Activated CD8-positive, alpha-beta T cell treated with anti-CD3 and anti-CD28 coated beads, Interleukin-2, amount 10 ng/mL, durations not matched to agents 7 days and 5 days (primary cell): ENCODE measurements around the gene ZNF841. TPM values are rescaled to one million over a fixed set of nuclear protein-coding genes. Genes with fewer than 3 reads are reported as not detected.

Experiments
- ATAC-seq: fragments of 150-1000 bp; cut with Tn5 transposase; one replicate; pipeline ENCODE4 v1.10.0; 2021; ENCODE audit warnings: moderate library complexity
- CTCF ChIA-PET: fragments of 350-600 bp; sonication (Branson Sonifier 250); formaldehyde crosslinking; loops from one replicate; lab custom pipeline; 2021; ENCODE audit warnings: antibody characterized with exemption; lab: Charles Lee
- POLR2A ChIA-PET: fragments of 350-600 bp; sonication (Branson Sonifier 250); formaldehyde crosslinking; loops from one replicate; lab custom pipeline; 2021; ENCODE audit warnings: antibody characterized with exemption; lab: Charles Lee
- DNase-seq: peaks from one replicate; pipeline ENCODE4 v3.0.0-alpha.2; 2020
- H3K27ac Mint-ChIP-seq: one replicate; pipeline ENCODE4 v1.8.0; 2021; ENCODE audit warnings: mild to moderate bottlenecking, mixed read lengths
- H3K27me3 Mint-ChIP-seq: one replicate; pipeline ENCODE4 v1.8.0; 2021; ENCODE audit warnings: low read depth, mixed read lengths
- H3K36me3 Mint-ChIP-seq: one replicate; pipeline ENCODE4 v1.8.0; 2021; ENCODE audit warnings: low read depth, mixed read lengths
- H3K4me1 Mint-ChIP-seq: one replicate; pipeline ENCODE4 v1.8.0; 2021; ENCODE audit warnings: low read depth, mixed read lengths
- H3K4me3 Mint-ChIP-seq: one replicate; pipeline ENCODE4 v1.8.0; 2021; ENCODE audit warnings: mild to moderate bottlenecking, mixed read lengths
- H3K9me3 Mint-ChIP-seq: one replicate; pipeline ENCODE4 v1.8.0; 2022; ENCODE audit warnings: mixed read lengths; ENCODE audit not compliant: insufficient read depth
- total RNA-seq, 2 experiments: library from RNA; stranded (reverse); gene quantifications; one replicate each; pipeline ENCODE4 v1.2.3, GENCODE V29; 2021

ZNF841 gene
- total RNA-seq = 10 to 100 TPM; 26.2 to 28.0 TPM

DNA sequence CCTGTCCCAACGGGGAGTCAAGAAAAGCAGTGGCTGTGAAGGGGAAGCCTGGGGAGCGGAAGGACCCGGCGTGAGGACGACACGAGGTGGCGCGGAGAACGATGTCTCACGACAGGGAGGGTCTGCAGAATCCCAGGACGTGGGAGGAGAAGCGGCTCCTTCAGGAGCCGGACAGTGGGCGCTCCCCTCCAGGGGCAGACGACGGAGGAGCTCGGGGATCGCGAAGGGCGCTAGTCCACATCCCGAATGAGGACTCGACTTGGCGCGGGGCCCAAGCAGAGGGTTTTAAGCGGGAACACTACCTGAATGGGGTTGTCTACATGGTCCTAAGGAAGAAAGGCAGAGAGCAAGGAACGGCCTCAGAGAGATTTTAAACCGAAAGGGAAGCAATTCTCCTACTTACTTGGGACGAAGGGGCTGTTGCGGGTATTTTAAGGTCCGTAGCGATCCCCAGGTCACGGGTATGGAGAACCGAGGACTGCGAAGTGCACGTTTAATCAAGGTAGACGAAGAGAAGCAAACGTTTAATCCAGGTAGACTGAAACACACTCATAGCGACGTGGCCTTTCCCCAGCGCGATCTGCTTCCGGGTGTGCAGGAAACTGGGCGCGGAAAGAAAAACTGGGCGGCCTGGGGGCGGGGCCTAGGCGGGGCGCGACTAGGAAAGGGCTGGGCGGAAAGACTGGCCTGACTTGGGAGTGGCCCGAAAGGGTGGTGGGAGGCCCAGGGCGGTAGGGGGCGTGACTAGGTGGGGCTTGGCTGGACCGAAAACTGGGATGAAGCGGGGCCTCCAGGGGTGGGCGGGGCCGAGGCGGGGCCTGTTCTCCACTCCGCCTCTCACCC, at the start of gene ZNF841:
TSS of gene ZNF841 (minus strand) at position 594 of the 843 bp plus-strand sequence. CDS start 10,964 bp downstream, outside the sequence.
- ChIA-PET POLR2A (no interaction called here), CTCF (no interaction called here)
- Mint-ChIP-seq H3K27me3 (no peaks in the 10 kb centered on the region), H3K9me3 (peaks cover 65% of the 10 kb centered on the region), H3K27ac (peak within 1 kb of the TSS; percentile 96), H3K4me3 (peak within 1 kb of the TSS; percentile 96), H3K4me1 (peaks cover 31% of the 10 kb centered on the region), H3K36me3 (peaks cover 67% of the 10 kb centered on the region)
- ATAC-seq (peak; percentile 94), DNase-seq (peak; percentile 93)

DNA sequence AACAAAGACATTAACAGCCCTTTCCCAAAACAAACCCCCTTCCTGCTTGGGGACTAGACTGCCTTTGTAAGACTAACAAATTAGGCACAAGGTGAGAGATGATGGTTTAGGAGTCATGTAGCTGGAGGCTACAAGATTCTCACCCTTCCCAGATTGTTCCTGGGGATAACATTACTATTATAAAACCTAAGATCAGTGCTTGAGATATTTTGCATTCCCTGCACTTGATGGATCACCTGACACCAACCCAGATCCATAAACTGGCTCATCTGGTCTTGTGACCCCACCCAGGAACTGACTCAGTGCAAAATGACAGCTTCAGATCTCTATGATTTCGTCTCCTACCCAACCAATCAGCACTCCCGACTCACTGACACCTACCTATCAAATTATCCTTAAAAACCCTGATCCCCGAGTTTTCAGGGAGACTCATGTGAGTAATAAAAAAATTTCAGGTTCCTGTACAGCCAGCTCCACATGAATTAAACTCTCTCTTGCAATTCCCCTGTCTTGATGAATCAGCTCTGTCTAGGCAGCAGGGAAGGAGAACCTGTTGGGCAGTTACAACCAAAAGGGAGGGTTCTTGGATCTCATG, 46.5 kb upstream of the ZNF841 start:
- Mint-ChIP-seq H3K27ac (no peak overlapping the region), H3K9me3 (peaks cover 43% of the 10 kb centered on the region), H3K36me3 (peaks cover 42% of the 10 kb centered on the region), H3K4me1 (peaks cover 27% of the 10 kb centered on the region), H3K27me3 (no peaks in the 10 kb centered on the region), H3K4me3 (no peak overlapping the region)
- ATAC-seq (no peak), DNase-seq (no peak)
- ChIA-PET CTCF (no interaction called here), POLR2A (no interaction called here)

DNA sequence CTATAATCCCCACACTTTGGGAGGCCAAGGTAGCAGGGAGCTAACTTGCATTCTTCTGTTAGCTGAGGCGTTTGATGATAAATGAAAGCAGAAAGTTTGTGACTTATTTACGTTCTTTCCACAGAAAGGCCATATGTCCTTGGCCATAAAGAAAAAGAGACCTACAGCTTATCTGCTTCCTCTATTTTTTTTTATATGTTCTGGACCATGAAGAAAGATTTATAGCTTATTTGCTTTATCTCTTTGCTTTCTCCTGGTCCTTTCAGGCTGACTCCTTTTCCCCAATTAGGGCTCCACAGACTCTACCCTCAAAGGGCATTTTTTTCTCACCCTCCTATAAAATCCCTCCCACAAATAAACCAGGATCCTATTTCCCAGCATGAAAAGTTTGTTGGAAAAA, 45.6 kb upstream of the ZNF841 start:
- H3K27me3 Mint-ChIP-seq = no peaks in the 10 kb centered on the region
- ChIA-PET POLR2A (no interaction called here), CTCF (interaction anchor here (3.5 kb wide), 1 partner anchor 96 kb away, joined by 27 read pairs; no protein-coding TSS in a partner anchor)
- H3K9me3 Mint-ChIP-seq = peaks cover 40% of the 10 kb centered on the region
- no peak overlapping the region for H3K4me3 Mint-ChIP-seq
- peaks cover 44% of the 10 kb centered on the region for H3K36me3 Mint-ChIP-seq
- ATAC-seq = no peak
- H3K4me1 Mint-ChIP-seq = peaks cover 29% of the 10 kb centered on the region
- no peak overlapping the region for H3K27ac Mint-ChIP-seq
- DNase-seq = no peak

DNA sequence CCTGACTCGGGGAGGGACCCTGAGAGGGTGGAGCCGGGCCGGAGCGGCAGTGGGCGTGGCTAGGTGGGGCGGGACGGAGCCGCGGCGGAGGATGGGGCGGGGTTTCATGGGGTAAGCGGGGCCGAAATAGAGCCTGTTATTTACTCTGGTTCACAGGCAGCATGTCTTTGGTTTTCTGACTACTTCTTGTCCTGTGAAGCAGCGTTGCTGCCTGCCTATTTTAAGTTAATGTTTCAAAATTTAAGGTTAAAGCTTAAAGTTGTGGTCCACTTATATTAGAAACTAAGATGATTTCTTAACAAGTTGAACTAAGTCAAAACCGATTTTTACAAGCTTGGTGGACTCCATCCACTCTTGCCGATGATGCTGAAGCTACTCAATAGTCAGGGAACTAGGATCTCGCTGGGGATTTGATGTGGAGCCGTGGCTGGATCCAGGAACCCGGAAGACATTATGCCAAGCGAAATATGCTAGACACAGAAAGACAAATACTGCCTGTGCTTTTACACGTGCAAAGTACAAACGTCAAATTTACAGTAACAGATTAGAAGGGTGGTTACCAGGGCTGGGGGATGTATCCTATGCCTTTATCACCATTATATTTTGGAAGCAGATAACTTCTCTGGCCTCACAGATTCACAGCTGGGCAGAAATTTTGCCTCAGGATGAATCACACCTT, 44.6 kb upstream of the ZNF841 start:
- Mint-ChIP-seq H3K9me3 (peaks cover 35% of the 10 kb centered on the region), H3K27me3 (no peaks in the 10 kb centered on the region), H3K27ac (peak overlapping the region; percentile 93), H3K4me1 (peaks cover 29% of the 10 kb centered on the region), H3K4me3 (peak overlapping the region; percentile 92), H3K36me3 (peaks cover 48% of the 10 kb centered on the region)
- peak; percentile 98 for ATAC-seq
- CTCF ChIA-PET = interaction anchor here (1.0 to 3.5 kb wide), 3 partner anchors 9 to 97 kb away, joined by 3 to 27 read pairs (median 4); no protein-coding TSS in a partner anchor
- POLR2A ChIA-PET = interaction anchor here (2.3 kb wide), 1 partner anchor 49 kb away, joined by 7 read pairs; no protein-coding TSS in a partner anchor
- no peak for DNase-seq

DNA sequence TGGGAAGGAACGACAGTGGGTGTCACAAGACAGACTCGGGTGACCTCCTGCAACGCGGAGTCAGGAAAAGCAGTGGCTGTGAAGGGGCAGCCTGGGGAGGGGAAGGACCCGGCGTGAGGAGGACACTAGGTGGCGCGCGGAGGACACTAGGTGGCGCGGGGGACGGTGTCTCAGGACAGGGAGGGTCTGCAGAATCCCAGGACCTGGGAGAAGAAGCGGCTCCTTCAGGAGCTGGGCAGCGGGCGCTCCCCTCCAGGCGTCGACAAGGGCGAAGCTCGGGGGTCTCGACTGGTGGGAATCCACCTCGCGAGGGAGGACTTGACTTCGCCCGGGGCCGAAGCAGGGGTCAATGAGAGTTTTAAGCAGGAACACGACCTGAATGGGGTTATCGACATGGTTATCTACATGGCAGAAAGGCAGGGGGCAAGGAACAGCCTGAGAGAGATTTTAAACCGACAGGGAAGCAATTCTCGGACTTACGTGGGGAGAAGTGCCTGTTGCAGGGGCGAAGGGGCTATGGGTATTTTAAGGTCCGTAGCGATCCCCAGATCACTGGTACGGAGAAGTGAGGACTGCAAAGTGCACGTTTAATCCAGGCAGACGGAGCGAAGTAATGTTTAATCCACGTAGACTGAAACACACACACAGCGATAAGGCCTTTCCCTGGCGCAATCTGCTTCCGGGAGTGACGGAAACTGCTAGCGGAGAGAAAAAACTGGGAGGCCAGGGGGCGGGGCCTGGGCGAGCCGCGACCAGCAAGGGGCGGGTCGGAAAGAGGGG, 43.9 kb upstream of the ZNF841 start, which contains the start of gene ZNF616:
TSS of gene ZNF616 (minus strand) at position 687 of the 780 bp plus-strand sequence. CDS start 9,426 bp downstream, outside the sequence.
- Mint-ChIP-seq H3K27me3 (no peaks in the 10 kb centered on the region), H3K4me1 (peaks cover 29% of the 10 kb centered on the region), H3K4me3 (peak within 1 kb of the TSS; percentile 92), H3K27ac (peak within 1 kb of the TSS; percentile 93), H3K9me3 (peaks cover 28% of the 10 kb centered on the region), H3K36me3 (peaks cover 54% of the 10 kb centered on the region)
- POLR2A ChIA-PET = interaction anchor here (2.3 kb wide), 1 partner anchor 50 kb away, joined by 7 read pairs; no protein-coding TSS in a partner anchor
- CTCF ChIA-PET = interaction anchor here (0.6 to 3.5 kb wide), 6 partner anchors 35 to 98 kb away, joined by 3 to 27 read pairs (median 3); partner anchors contain the start of gene PPP2R1A
- DNase-seq (peak; percentile 98), ATAC-seq (peak; percentile 86)

DNA sequence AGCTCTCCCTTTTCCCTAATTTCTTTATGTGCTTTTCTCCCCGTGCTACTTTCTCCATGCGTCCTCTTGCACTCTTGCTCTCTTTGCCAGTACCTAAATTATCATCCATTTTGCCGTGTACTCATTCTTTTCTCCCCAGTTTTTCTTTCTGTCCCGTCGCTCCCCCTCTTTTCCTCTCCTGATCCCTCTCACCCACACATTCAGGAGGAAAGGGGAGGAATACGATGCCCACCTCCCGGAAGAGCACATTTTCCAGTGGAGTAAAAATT, 43.4 kb upstream of the ZNF841 start:
- Mint-ChIP-seq H3K36me3 (peaks cover 59% of the 10 kb centered on the region), H3K27ac (peak overlapping the region; percentile 93), H3K27me3 (no peaks in the 10 kb centered on the region), H3K4me3 (peak overlapping the region; percentile 92), H3K4me1 (peaks cover 29% of the 10 kb centered on the region), H3K9me3 (peaks cover 28% of the 10 kb centered on the region)
- ATAC-seq = no peak
- CTCF ChIA-PET = interaction anchor here (1.2 to 3.5 kb wide), 5 partner anchors 10 to 98 kb away, joined by 3 to 27 read pairs (median 4); no protein-coding TSS in a partner anchor
- DNase-seq = no peak
- POLR2A ChIA-PET = interaction anchor here (2.3 kb wide), 1 partner anchor 50 kb away, joined by 7 read pairs; no protein-coding TSS in a partner anchor

DNA sequence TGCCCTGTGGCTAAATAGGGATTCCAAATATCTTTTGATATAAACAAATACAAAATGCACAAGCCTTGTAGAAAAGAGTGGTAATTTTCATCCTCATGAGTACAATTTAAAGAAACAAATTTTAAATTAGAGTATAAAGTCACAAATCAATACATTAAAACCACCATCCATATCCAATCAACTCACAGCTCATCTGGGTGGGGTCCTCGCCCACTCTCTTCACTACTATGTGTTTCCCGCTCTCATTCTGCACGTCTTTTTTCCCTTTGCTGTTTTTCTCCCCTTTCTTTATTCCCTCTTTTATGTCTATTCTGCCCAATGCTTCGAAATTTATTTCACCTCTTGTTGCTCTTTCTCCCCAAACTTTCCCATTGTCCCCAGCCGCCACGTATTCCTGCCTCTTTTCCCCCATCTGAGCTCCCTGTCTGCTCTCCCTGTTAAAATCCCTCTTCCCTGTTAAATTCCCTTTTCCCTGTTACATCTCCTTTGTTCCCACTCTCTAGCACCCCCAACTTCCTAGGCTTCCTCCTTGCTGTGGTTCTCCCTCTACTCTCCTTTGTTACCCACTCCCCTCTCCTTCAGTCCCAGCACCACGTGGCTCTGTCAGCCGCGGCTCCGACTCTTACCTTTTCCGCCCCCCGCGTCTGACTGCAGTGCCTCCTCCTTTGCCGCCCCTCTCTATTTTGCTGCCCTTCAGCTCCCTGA, 42.9 kb upstream of the ZNF841 start:
- DNase-seq = peak; percentile 33

DNA sequence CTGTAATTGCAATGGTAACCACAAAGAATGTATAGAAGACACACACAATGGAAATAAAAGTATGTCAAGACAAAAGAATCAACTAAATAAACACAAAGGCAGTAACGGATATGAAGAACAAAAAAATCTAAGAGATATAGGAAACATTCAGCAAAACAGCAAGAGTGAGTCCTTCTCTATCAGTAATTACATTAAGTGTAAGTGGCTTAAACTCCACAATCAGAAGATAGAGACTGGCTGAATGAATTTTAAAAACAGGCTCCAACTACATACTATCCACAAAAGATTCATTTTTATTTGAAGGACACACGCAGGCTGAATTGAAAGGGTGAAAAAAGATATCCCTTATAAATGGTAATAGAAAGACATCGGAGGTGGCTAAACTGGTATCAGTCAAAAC, 24.7 kb upstream of the ZNF841 start:
- H3K9me3 Mint-ChIP-seq = peaks cover 69% of the 10 kb centered on the region
- ATAC-seq = no peak
- peaks cover 91% of the 10 kb centered on the region for H3K36me3 Mint-ChIP-seq
- no peak overlapping the region for H3K4me3 Mint-ChIP-seq
- DNase-seq = no peak
- no peaks in the 10 kb centered on the region for H3K27me3 Mint-ChIP-seq
- CTCF ChIA-PET = no interaction called here
- POLR2A ChIA-PET = no interaction called here
- H3K4me1 Mint-ChIP-seq = no peaks in the 10 kb centered on the region
- no peak overlapping the region for H3K27ac Mint-ChIP-seq

More for the DNA sequence above, 42.9 kb upstream of the ZNF841 start:
- Mint-ChIP-seq H3K9me3 (peaks cover 28% of the 10 kb centered on the region), H3K27me3 (no peaks in the 10 kb centered on the region), H3K27ac (peak overlapping the region; percentile 93), H3K36me3 (peaks cover 63% of the 10 kb centered on the region), H3K4me3 (peak overlapping the region; percentile 92), H3K4me1 (peaks cover 29% of the 10 kb centered on the region)
- POLR2A ChIA-PET = interaction anchor here (2.3 kb wide), 1 partner anchor 51 kb away, joined by 7 read pairs; no protein-coding TSS in a partner anchor
- CTCF ChIA-PET = interaction anchor here (1.0 to 3.5 kb wide), 6 partner anchors 9 to 99 kb away, joined by 3 to 27 read pairs (median 4); no protein-coding TSS in a partner anchor
- no peak for ATAC-seq

DNA sequence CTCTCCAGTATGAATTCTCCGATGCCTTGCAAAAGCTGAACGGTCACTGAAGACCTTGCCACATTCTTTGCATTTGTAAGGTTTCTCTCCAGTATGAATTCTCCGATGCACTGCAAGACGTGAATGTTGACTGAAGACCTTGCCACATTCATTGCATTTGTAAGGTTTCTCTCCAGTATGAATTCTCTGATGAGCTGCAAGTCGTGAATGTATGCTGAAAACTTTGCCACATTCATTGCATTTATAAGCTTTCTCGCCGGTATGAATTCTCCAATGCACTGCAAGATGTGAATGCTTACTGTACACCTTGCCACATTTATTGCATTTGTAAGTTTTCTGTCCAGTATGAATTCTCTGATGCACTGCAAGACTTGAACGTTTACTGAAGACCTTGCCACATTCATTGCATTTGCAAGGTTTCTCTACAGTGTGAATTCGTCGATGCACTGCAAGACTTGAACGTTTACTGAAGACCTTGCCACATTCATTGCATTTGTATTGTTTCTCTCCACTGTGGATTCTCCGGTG, 20.0 kb upstream of the ZNF841 start:
- Mint-ChIP-seq H3K36me3 (peaks cover 73% of the 10 kb centered on the region), H3K4me1 (no peaks in the 10 kb centered on the region), H3K4me3 (no peak overlapping the region), H3K9me3 (peaks cover 84% of the 10 kb centered on the region), H3K27me3 (no peaks in the 10 kb centered on the region), H3K27ac (no peak overlapping the region)
- POLR2A ChIA-PET = interaction anchor here (0.6 kb wide), 1 partner anchor 65 kb away, joined by 3 read pairs; no protein-coding TSS in a partner anchor
- DNase-seq = no peak
- CTCF ChIA-PET = no interaction called here
- no peak for ATAC-seq

DNA sequence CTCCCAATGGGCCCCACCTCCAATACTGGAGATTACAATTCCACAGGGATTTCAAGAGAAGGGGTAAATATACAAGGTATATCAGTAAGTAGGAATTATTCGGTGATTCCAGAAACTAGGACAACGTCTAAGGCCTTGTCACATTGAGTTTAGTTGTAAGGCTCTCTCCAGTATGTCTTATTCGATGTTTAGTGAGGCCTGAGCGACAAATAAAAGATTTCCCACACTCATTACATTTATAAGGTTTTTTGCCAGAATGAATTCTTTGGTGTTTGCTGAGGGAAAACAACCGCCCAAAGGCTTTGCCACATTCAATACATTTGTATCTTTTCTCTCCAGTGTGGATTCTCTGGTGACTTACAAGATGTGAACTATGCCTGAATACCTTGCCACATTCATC, 19.1 kb upstream of the ZNF841 start:
- peaks cover 76% of the 10 kb centered on the region for H3K9me3 Mint-ChIP-seq
- H3K27me3 Mint-ChIP-seq = no peaks in the 10 kb centered on the region
- POLR2A ChIA-PET = no interaction called here
- H3K27ac Mint-ChIP-seq = no peak overlapping the region
- CTCF ChIA-PET = no interaction called here
- DNase-seq (no peak), ATAC-seq (no peak)
- no peaks in the 10 kb centered on the region for H3K4me1 Mint-ChIP-seq
- peaks cover 67% of the 10 kb centered on the region for H3K36me3 Mint-ChIP-seq
- no peak overlapping the region for H3K4me3 Mint-ChIP-seq
